K562 (cell line): ENCODE data around the gene ZNF408. TPM values are rescaled to one million over a fixed set of nuclear protein-coding genes. Genes with fewer than 3 reads are reported as not detected.

Experiments used
- ATAC-seq: fragments of 200-7000 bp; cut with Tn5 transposase; 3 replicates; pipeline ENCODE4 v1.9.1; 2020; ENCODE audit warnings: moderate library complexity
- BruUV-seq: library from RNA; stranded (reverse); fragments of 400-500 nt; replicated peaks from 2 replicates; lab custom pipeline; 2021; lab: Mats Ljungman, UMichigan
- CTCF ChIA-PET: fragments of 300-600 bp; formaldehyde crosslinking; extraction: SDS; loops from one replicate; lab custom pipeline; 2021; ENCODE audit warnings: low intra/inter-chr PET ratio; lab: Yijun Ruan, JAX
- POLR2A ChIA-PET: fragments of 300-600, 350-650 bp; sonication (Branson Sonifier 250); formaldehyde crosslinking; extraction: SDS; loops from one replicate; lab custom pipeline; 2021; ENCODE audit warnings: antibody characterized with exemption, inconsistent platforms; lab: Yijun Ruan, JAX
- DNase-seq, 4 experiments: peaks; one replicate each; pipeline versions ENCODE4 v3.0.0 to v3.0.0-alpha.2; 2011 to 2018; ENCODE audit warnings: low spot score in 3 of 4, mixed read lengths in 3 of 4; ENCODE audit errors: extremely low read depth in 1 of 4
- FAIRE-seq: peaks from 2 replicates; lab custom pipeline; 2011; peaks lifted over from hg19 to GRCh38; lab: Jason Lieb, UNC
- H2AFZ ChIP-seq: 2 replicates; pipeline ENCODE4 v1.6.0; 2011; ENCODE audit warnings: low read depth, low read length, control low read depth, inconsistent platforms
- H3K27ac ChIP-seq: fragments of 200-600 bp; 3 replicates; pipeline ENCODE4 v1.8.0; 2011; ENCODE audit warnings: low read depth, mild to moderate bottlenecking, control low read depth, inconsistent platforms, low read length, moderate library complexity, mixed read lengths; ENCODE audit errors: extremely low read depth
- H3K27me3 ChIP-seq, 2 experiments: fragments of 300-600 bp in 1 of 2; 2 replicates in 1 of 2; 3 replicates in 1 of 2; pipeline versions ENCODE4 v1.6.0 to v1.8.0; 2011; ENCODE audit warnings: inconsistent platforms in 2 of 2, low read length in 2 of 2, mild to moderate bottlenecking in 1 of 2, mixed read lengths in 1 of 2, moderate library complexity in 1 of 2; ENCODE audit not compliant: control insufficient read depth in 2 of 2, insufficient read depth in 2 of 2
- H3K36me3 ChIP-seq: fragments of 300-600 bp; 3 replicates; pipeline ENCODE4 v1.8.0; 2011; ENCODE audit warnings: mild to moderate bottlenecking, low read length, inconsistent platforms; ENCODE audit not compliant: control insufficient read depth, insufficient read depth
- H3K4me1 ChIP-seq, 2 experiments: fragments of 200-600 bp in 1 of 2; replicated peaks in 1 of 2; 2 replicates in 1 of 2; 3 replicates in 1 of 2; pipeline versions ENCODE4 v1.5.1 to v1.8.0; 2011; ENCODE audit warnings: inconsistent platforms in 2 of 2, low read length in 2 of 2, mild to moderate bottlenecking in 1 of 2, mixed read lengths in 1 of 2, moderate library complexity in 1 of 2; ENCODE audit not compliant: control insufficient read depth in 2 of 2, insufficient read depth in 2 of 2
- H3K4me2 ChIP-seq: 2 replicates; pipeline ENCODE4 v1.6.1; 2011; ENCODE audit warnings: low read length, control low read depth, inconsistent platforms, mixed read lengths; ENCODE audit not compliant: insufficient read depth
- H3K4me3 ChIP-seq: fragments of 200-600 bp; sonication (generic), shearing (Covaris generic); 2 replicates; pipeline ENCODE4 v1.5.1; 2016; ENCODE audit warnings: control low read depth, inconsistent platforms
- H3K79me2 ChIP-seq: fragments of 200-600 bp; 3 replicates; pipeline ENCODE4 v1.8.0; 2011; ENCODE audit warnings: low read length, inconsistent platforms; ENCODE audit not compliant: control insufficient read depth, insufficient read depth
- H3K9ac ChIP-seq, 2 experiments: 2 replicates each; pipeline versions ENCODE4 v1.6.0 to v1.6.1; 2011; ENCODE audit warnings: low read depth in 2 of 2, low read length in 2 of 2, control low read depth in 1 of 2, inconsistent platforms in 1 of 2, mild to moderate bottlenecking in 1 of 2, mixed read lengths in 1 of 2; ENCODE audit not compliant: insufficient read depth in 1 of 2
- H3K9me1 ChIP-seq: one replicate; pipeline ENCODE4 v1.6.0; 2011; ENCODE audit warnings: inconsistent platforms, mild to moderate bottlenecking, low read length, moderate library complexity; ENCODE audit not compliant: control insufficient read depth, insufficient read depth
- H3K9me3 ChIP-seq: replicated peaks from 2 replicates; pipeline ENCODE4 v1.5.1; 2011; ENCODE audit warnings: low read depth, low read length, inconsistent platforms; ENCODE audit not compliant: control insufficient read depth, insufficient read depth
- H4K20me1 ChIP-seq: replicated peaks from 2 replicates; pipeline ENCODE4 v1.6.1; 2011; ENCODE audit warnings: low read length, inconsistent platforms, mixed read lengths; ENCODE audit not compliant: control insufficient read depth, insufficient read depth
- RAD51 ChIP-seq: fragments of 450-650 bp; IDR thresholded peaks from 2 replicates; pipeline ENCODE4 v1.7.1; 2016; ENCODE audit warnings: low read depth, mild to moderate bottlenecking, borderline replicate concordance
- ZNF695 ChIP-seq: fragments of 450-650 bp; formaldehyde crosslinking; IDR thresholded peaks from 2 replicates; pipeline ENCODE4 v1.4.0; 2020; ENCODE audit warnings: mild to moderate bottlenecking, moderate library complexity
- WGBS: fragments of 100-300 bp; shearing (Covaris generic); methylation state at CpG from one replicate; pipeline ENCODE4 v1.1.6; 2016; ENCODE audit warnings: low coverage, mixed read lengths; ENCODE audit not compliant: insufficient coverage; ENCODE audit errors: missing lambda C conversion rate; 5-methylcytosine and 5-hydroxymethylcytosine counted together
- in situ Hi-C: fragments of 300-500 bp; cut with MboI; formaldehyde crosslinking; loops from 4 replicates; pipeline ENCODE4 v1.15.0; 2018; ENCODE audit warnings: inconsistent platforms, mixed read lengths
- intact Hi-C: fragments of 100-400 bp; cut with micrococcal nuclease; formaldehyde crosslinking; loops from 2 replicates; pipeline ENCODE4 v1.14.2; 2022
- polyA plus RNA-seq, 8 experiments: library from polyadenylated mRNA; depleted of rRNA in 4 of 8; stranded (reverse) in 5 of 8; unstranded in 3 of 8; fragments of >200 nt; fragmentation: Nextera tagmentation in 2 of 8; fragmentation: Illumina TruSeq in 1 of 8; extraction: Ambion mirVana in 2 of 8; extraction: Trizol in 1 of 8; gene quantifications; 2 replicates each; pipeline versions ENCODE4 v1.2.1 to v1.2.3, GENCODE V29; 2011 to 2014; ENCODE audit warnings: inconsistent platforms in 1 of 8, missing spikeins in 1 of 8
- total RNA-seq, 7 experiments: library from RNA; depleted of rRNA in 6 of 7; stranded (reverse); fragments of >200 nt in 6 of 7; fragmentation: Illumina TruSeq in 2 of 7; extraction: Trizol in 2 of 7; gene quantifications; 2 replicates each; pipeline versions ENCODE4 v1.2.1 to v1.2.3, GENCODE V29; 2011 to 2021; ENCODE audit warnings: low replicate concordance in 1 of 7
- TF ChIP-seq, protein P1 (sequence below): fragments of 450-650 bp; formaldehyde crosslinking; IDR thresholded peaks from 2 replicates; pipeline ENCODE4 v1.4.0; 2020; ENCODE audit warnings: mild to moderate bottlenecking, mixed read lengths

ZNF408 gene
- total and polyA plus RNA-seq, 9 of the 15 experiments (the other 6 are each of a cell fraction or from before 2014, with no cell fraction given), result 0.15 to 18.4 (median 7.4) TPM

GRCh38 chr11:46684367-46684766, 16.5 kb upstream of the ZNF408 start:
- no peaks in the 10 kb centered on the region for H3K27me3 ChIP-seq
- no peaks in the 10 kb centered on the region for H4K20me1 ChIP-seq
- H3K4me1 ChIP-seq, result no peaks in the 10 kb centered on the region; a peak in 1 of 5 replicates
- H3K9me3 ChIP-seq, result no peaks in the 10 kb centered on the region
- DNase-seq (no peak), ATAC-seq (no peak)
- no TSS peak for BruUV-seq
- H3K27ac ChIP-seq, result no peak overlapping the region
- no peaks in the 10 kb centered on the region for H3K9me1 ChIP-seq
- peaks cover 47% of the 10 kb centered on the region; the same call in 2 of the 3 replicates for H3K36me3 ChIP-seq
- TF ChIP-seq RAD51 (peak; percentile 15; the same call in 1 of the 2 replicates), ZNF695 (CRISPR knock-in tag) (no peak)
- TF ChIP-seq, protein P1, sequence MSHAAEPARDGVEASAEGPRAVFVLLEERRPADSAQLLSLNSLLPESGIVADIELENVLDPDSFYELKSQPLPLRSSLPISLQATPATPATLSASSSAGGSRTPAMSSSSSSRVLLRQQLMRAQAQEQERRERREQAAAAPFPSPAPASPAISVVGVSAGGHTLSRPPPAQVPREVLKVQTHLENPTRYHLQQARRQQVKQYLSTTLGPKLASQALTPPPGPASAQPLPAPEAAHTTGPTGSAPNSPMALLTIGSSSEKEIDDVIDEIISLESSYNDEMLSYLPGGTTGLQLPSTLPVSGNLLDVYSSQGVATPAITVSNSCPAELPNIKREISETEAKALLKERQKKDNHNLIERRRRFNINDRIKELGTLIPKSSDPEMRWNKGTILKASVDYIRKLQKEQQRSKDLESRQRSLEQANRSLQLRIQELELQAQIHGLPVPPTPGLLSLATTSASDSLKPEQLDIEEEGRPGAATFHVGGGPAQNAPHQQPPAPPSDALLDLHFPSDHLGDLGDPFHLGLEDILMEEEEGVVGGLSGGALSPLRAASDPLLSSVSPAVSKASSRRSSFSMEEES (CRISPR knock-in tag), result peak; percentile 38
- TF ChIP-seq, all 486 proteins: peak for 2
- no peak overlapping the region for H3K9ac ChIP-seq
- H3K4me2 ChIP-seq, result no peak overlapping the region
- in situ Hi-C loops, result no loop called here
- H2AFZ ChIP-seq, result no peak overlapping the region
- ChIA-PET CTCF (no interaction called here), POLR2A (interaction anchor here (1.1 kb wide), 1 partner anchor 10 kb away, joined by 5 read pairs; no protein-coding TSS in a partner anchor)
- intact Hi-C loops, result no loop called here
- no peak overlapping the region for H3K4me3 ChIP-seq
- 78% methylated on average over 3 of the region's 3 CpGs for WGBS
- no peak for FAIRE-seq
- H3K79me2 ChIP-seq, result no peaks in the 10 kb centered on the region
